T-helper 17 cell (primary cell): Measurements from ENCODE around the gene GPAM. TPM values are rescaled to one million over a fixed set of nuclear protein-coding genes. Genes with fewer than 3 reads are reported as not detected.
"Not testable (repeated sequence)": the region's sequence is repeated elsewhere in the genome, so short reads cannot be mapped to it uniquely, and the experiment has no call there.

ENCODE experiments used
- ATAC-seq: fragments of 150-1000 bp; cut with Tn5 transposase; 2 replicates; pipeline ENCODE4 v1.10.0; 2021; ENCODE audit warnings: mild to moderate bottlenecking, moderate library complexity
- DNase-seq, 3 donors: peaks; one replicate each; pipeline versions ENCODE4 v3.0.0 to v3.0.0-alpha.2; 2020 to 2021
- H3K9me3 ChIP-seq: one replicate; pipeline ENCODE4 v1.7.0; 2013; ENCODE audit warnings: low read length, mild to moderate bottlenecking; ENCODE audit not compliant: control insufficient read depth, poor library complexity, severe bottlenecking
- H3K27ac Mint-ChIP-seq: one replicate; pipeline ENCODE4 v1.8.0; 2022; ENCODE audit warnings: mild to moderate bottlenecking, moderate library complexity, mixed read lengths
- H3K27me3 Mint-ChIP-seq: one replicate; pipeline ENCODE4 v1.8.0; 2022; ENCODE audit warnings: mixed read lengths
- H3K36me3 Mint-ChIP-seq: one replicate; pipeline ENCODE4 v1.8.0; 2022; ENCODE audit warnings: low read depth, mixed read lengths
- H3K4me1 Mint-ChIP-seq: one replicate; pipeline ENCODE4 v1.8.0; 2022; ENCODE audit warnings: mild to moderate bottlenecking, mixed read lengths
- H3K4me3 Mint-ChIP-seq: one replicate; pipeline ENCODE4 v1.8.0; 2022; ENCODE audit warnings: mild to moderate bottlenecking, moderate library complexity, mixed read lengths
- total RNA-seq, 4 donors: library from RNA in 2 of 4; stranded (reverse) in 2 of 4; gene quantifications; one replicate each; pipeline ENCODE4 v1.2.3 and lab custom pipeline; 2022 to 2026

Gene GPAM
- total RNA-seq (1 to 10 TPM; 3.2 to 4.9 TPM), total RNA-seq (lab: John Stamatoyannopoulos, UW) (14.6 to 18.5 reads per million in 2 donors)

GRCh38 chr10:112183329-112184051 is at the start of gene GPAM:
Gene GPAM, minus strand, starts transcription at chr10:112183765. Its CDS starts 1,981 bp downstream, at chr10:112181784.
- DNase-seq (peak; percentile 93 to 100 (median 97)), ATAC-seq (peak; percentile 97)
- H3K36me3 Mint-ChIP-seq = peaks cover 8% of the 10 kb centered on the region
- H3K4me3 Mint-ChIP-seq = peak within 1 kb of the TSS; percentile 96
- H3K9me3 ChIP-seq = no peaks in the 10 kb centered on the region
- peak within 1 kb of the TSS; percentile 96 for H3K27ac Mint-ChIP-seq
- no peaks in the 10 kb centered on the region for H3K27me3 Mint-ChIP-seq
- H3K4me1 Mint-ChIP-seq = peaks cover 22% of the 10 kb centered on the region

DNA sequence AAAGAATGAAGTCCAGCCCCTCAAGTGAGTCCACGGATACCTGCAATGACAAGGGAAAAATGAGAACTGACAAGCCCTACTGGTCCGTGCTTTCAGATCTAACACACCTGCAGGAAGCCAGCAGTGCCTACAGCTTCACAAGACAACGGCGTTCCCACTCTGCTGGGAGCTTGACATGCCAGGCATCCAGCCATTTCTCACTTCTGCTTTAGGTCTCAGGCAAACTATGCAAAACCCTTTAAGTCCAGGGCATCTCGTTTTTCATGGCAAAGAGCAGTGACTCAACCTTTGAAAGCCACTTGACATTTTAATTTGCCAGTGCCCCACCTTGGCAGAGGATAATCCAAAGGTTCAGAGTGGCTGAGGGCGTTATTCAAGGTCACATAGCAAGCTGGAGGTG is 49.1 kb upstream of the GPAM start:
- H3K36me3 Mint-ChIP-seq = peaks cover 2% of the 10 kb centered on the region
- no peaks in the 10 kb centered on the region for H3K4me1 Mint-ChIP-seq
- peaks cover 35% of the 10 kb centered on the region for H3K27me3 Mint-ChIP-seq
- no peak for ATAC-seq
- DNase-seq = no peak
- no peak overlapping the region for H3K4me3 Mint-ChIP-seq
- H3K9me3 ChIP-seq = no peaks in the 10 kb centered on the region
- no peak overlapping the region for H3K27ac Mint-ChIP-seq

DNA sequence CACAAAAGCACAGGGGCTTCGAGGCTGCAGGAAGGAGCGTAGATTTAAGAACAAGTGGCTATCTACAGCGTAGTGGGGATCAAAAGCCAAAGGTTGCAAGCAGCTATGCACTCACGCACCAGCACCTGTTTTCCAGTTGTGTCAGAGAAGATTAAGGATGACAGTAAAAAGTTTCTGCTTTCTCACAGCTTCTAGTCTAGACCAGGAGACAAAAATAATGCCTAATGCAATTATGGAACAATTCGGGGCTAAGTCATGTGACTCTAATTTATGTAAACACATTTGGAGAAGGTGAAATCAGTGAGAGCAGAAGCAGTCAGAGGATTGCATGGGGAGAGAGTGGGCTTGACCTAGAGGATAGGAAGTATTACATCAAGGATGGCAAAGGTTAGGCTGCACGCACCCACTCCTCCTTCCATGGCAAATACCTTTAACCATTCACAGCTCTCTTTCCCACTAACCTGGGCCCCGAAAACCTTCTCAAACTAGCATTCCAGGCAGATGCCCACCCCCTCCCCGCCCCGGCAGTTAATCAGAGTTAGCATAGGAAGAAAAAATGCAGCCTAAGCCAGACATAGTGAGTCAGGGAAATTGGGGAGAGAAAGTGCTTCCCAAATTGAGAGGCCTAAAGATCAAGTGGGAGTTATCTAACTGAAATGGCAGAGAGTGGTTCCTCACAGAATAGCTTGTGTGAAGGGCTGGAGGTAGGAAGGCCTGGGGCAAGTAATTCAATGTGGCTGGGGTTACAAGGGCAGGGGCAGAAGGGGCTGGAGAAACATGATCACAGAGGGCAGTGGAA is 48.2 kb upstream of the GPAM start:
- Mint-ChIP-seq H3K4me1 (no peaks in the 10 kb centered on the region), H3K4me3 (no peak overlapping the region), H3K36me3 (peaks cover 2% of the 10 kb centered on the region), H3K27ac (no peak overlapping the region), H3K27me3 (peaks cover 44% of the 10 kb centered on the region)
- no peaks in the 10 kb centered on the region for H3K9me3 ChIP-seq
- no peak for DNase-seq
- ATAC-seq = no peak

DNA sequence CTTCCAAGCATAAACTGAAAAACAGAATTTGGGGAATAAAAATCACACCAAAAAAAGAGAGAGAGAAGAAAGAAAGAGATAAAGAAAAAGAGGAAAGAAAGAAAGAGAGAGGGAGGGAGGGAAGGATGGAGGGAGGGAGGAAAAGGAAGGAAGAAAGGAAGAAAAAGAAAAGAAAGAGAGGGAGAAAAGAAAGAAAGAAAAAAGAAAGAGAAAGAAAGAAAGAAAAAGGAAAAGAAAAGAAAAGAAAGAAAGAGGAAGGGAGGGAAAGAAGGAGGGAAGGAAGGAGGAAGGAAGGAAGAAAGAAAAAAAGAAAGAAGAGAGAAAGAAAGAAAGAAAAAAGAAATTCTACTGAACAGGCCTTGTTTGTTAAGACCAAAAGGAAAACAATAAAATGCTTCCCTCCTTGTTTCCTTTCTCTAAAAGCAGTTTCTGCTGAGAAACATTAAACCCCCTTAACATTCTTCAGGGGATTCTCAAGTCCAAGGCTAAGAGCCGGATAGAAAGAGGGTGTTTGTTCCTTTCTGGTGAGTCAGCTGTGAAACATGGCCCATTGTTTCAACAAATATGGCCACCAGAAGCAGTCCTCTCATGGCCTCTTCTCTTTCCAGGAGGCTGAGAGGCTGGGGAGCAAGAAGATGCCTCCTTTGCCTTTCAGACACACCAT is 46.9 kb upstream of the GPAM start:
- ATAC-seq = no peak
- H3K36me3 Mint-ChIP-seq = peaks cover 2% of the 10 kb centered on the region

DNA sequence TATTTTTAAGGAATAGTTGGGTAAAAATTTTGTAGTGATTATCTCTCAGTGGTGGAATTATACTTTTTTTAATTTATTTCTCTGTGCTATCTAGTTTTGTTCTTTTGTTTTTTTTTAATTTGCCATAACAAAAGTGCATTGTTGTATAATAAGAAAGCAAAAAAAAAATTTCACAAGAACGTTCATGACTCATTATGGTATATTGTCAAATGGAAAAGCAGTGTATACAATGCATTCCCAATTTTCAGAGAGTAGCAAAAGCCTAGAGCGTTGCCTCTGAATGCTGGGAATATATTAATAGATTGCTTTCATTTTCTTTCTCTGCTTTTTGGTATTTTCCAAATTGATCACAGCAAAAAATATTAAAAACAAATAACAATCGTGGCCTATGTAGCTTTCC is 46.3 kb upstream of the GPAM start:
- no peak overlapping the region for H3K4me3 Mint-ChIP-seq
- peaks cover 2% of the 10 kb centered on the region for H3K36me3 Mint-ChIP-seq
- no peaks in the 10 kb centered on the region for H3K4me1 Mint-ChIP-seq
- H3K27me3 Mint-ChIP-seq = peaks cover 55% of the 10 kb centered on the region
- DNase-seq = no peak
- H3K27ac Mint-ChIP-seq = no peak overlapping the region
- ATAC-seq = no peak
- H3K9me3 ChIP-seq = no peaks in the 10 kb centered on the region

More for the DNA sequence above, 46.9 kb upstream of the GPAM start:
- Mint-ChIP-seq H3K4me1 (no peaks in the 10 kb centered on the region), H3K4me3 (no peak overlapping the region), H3K27me3 (peaks cover 52% of the 10 kb centered on the region), H3K27ac (no peak overlapping the region)
- H3K9me3 ChIP-seq = no peaks in the 10 kb centered on the region
- DNase-seq = no peak

- ATAC-seq = no peak
- Mint-ChIP-seq H3K36me3 (no peaks in the 10 kb centered on the region), H3K27ac (no peak overlapping the region), H3K4me3 (no peak overlapping the region), H3K27me3 (peaks cover 55% of the 10 kb centered on the region), H3K4me1 (no peaks in the 10 kb centered on the region)
- no peak for DNase-seq
- H3K9me3 ChIP-seq = no peaks in the 10 kb centered on the region
Observed at GRCh38 chr10:112229096-112229495, 45.5 kb upstream of the GPAM start.

DNA sequence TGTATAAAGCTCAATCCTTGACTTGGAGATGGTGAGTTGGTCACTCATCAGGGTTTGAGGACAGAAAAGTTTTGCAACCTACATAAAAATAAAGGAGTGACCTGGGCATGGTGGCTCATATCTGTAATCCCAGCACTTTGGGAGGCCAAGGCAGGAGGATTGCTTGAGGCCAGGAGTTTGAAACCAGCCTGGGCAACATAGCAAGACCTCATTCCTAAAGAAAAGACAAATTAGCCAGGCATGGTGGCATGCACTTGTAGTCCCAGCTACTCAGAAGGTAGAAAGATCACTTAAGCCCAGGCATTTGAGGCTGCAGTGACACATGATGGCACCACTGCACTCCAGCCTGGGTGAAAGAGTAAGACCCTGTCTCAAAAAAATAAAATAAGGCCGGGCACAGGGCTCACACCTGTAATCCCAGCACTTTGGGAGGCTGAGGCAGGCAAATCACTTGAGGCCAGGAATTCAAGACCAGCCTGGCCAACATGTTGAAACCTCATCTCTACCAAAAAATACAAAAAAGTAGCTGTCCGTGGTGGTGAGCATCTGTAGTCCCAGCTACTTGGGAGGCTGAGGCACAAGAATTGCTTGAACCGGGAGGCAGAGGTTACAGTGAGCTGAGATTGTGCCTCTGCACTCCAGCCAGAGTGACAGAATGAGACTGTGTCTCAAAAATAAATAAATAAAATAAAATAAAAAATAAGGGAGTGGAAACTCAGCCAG is 45.0 kb upstream of the GPAM start:
- H3K9me3 ChIP-seq, H3K4me3 Mint-ChIP-seq, H3K36me3 Mint-ChIP-seq, H3K27ac Mint-ChIP-seq, DNase-seq, H3K4me1 Mint-ChIP-seq, ATAC-seq: not testable (repeated sequence)
- H3K27me3 Mint-ChIP-seq = peaks cover 55% of the 10 kb centered on the region

DNA sequence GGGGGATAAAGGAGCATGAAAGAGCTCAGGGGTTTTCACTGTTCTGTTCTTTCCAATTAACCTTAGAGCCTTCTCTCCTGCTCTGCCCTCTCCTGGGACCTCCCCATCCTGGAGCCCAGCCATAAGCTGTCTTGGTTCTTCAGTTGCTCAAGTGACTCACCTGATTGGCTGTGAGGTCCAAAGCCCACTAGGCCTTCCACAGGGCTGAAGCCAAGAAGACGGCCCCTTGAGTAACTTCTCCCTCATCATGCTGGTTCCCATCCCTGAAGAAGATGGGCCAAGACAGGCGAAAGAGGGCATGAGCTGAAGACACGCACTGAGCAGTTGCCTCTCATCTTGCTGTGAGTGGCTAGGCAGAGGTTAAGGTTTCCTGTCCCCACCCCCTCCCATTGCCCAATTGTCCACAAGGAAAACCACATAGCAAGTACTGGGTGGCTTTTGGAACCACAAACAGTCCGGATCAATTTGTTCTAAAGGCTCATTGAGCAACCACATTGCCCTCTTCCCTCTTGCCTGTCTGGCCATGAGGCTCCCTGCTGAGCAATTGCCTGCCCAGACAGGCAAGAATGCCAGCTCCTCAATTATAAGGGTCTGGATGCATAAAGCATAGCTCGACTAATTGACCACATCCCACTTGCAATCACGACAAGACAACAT is 43.9 kb upstream of the GPAM start:
- H3K4me3 Mint-ChIP-seq = no peak overlapping the region
- H3K27ac Mint-ChIP-seq = no peak overlapping the region
- no peak for ATAC-seq

GRCh38 chr10:112226439-112227248 is 43.1 kb upstream of the GPAM start:
- Mint-ChIP-seq H3K27me3 (peaks cover 47% of the 10 kb centered on the region), H3K36me3 (no peaks in the 10 kb centered on the region), H3K4me3 (no peak overlapping the region), H3K27ac (no peak overlapping the region), H3K4me1 (no peaks in the 10 kb centered on the region)
- no peaks in the 10 kb centered on the region for H3K9me3 ChIP-seq
- no peak for ATAC-seq
- no peak for DNase-seq

More for the DNA sequence above, 43.9 kb upstream of the GPAM start:
- no peaks in the 10 kb centered on the region for H3K36me3 Mint-ChIP-seq
- no peaks in the 10 kb centered on the region for H3K4me1 Mint-ChIP-seq
- no peaks in the 10 kb centered on the region for H3K9me3 ChIP-seq
- no peak for DNase-seq
- peaks cover 55% of the 10 kb centered on the region for H3K27me3 Mint-ChIP-seq

DNA sequence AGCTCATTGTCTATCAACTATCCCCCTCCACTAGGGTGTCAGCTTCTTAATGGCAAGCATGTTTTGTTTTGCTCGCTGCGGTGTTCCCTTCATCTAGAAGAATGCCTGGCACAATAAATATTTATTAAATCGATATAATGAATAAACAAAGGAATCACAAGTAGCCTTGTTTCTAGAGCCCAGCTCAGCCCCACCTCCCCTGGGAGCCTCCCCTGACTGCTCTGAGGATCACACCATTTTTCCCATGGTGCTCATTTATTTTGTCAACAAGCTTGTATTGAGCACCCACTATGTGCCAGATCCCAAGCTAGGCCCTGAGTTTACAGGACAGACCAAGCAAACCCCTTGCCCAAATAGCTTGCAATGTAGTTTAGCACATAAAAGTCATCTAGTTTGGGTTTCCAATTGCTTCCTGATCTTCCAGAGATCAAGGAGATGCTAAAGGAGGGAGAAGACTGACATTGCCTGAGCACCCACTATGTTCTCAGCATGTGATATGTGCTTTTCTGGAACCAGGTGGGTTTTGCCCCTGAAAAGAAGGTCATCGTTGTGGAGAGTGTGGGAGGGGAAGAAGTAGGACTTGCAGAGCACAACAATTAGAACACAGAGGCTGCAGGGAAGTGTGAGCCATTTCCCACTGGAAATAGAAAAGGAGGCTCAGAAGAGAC is 42.3 kb upstream of the GPAM start:
- ATAC-seq = no peak
- Mint-ChIP-seq H3K27me3 (peaks cover 40% of the 10 kb centered on the region), H3K4me1 (no peaks in the 10 kb centered on the region), H3K4me3 (no peak overlapping the region), H3K27ac (no peak overlapping the region), H3K36me3 (no peaks in the 10 kb centered on the region)
- H3K9me3 ChIP-seq = no peaks in the 10 kb centered on the region
- no peak for DNase-seq

DNA sequence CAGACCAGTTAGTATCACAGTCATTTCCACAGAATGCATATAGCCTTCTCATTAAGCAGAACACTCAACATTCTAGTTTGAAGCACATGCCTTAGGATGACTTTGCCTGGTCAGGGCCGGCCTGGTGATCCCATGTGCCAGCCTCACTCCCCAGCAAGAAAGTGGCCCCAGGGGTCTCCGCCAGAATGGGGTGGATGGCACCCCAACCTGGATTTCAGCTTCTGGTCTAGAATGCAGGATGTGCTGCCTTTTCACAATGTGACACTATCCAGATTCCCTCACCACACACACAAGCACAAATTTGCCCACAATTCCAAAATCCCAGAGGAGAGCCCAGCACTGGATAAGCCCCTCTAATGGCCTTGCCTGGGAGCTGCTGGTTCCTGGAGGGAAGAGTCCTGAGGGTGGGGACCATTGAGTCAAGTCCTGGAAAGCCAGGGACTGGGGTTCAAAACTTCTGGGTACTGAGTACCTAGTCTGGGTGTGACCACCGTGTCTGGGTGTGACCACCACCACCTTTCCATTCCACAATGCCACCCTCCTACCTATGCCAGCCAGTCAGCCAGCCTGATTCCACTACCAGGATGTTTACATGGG is 41.5 kb upstream of the GPAM start:
- ATAC-seq = no peak
- H3K27me3 Mint-ChIP-seq = peaks cover 33% of the 10 kb centered on the region
- H3K27ac Mint-ChIP-seq = no peak overlapping the region
- H3K36me3 Mint-ChIP-seq = no peaks in the 10 kb centered on the region
- no peak overlapping the region for H3K4me3 Mint-ChIP-seq
- no peak for DNase-seq
- H3K4me1 Mint-ChIP-seq = no peaks in the 10 kb centered on the region
- no peaks in the 10 kb centered on the region for H3K9me3 ChIP-seq
